ENCODE results near the gene DAB1.

GRCh38 chr1:57348921-57349320 lies 74.9 kb downstream of the DAB1 start:
- TF ChIP-seq CTCF (IDR thresholded peaks at IDR 0.05; ENCODE audit: insufficient read depth, low read length, poor library complexity, severe bottlenecking), result no peak
- TF ChIP-seq EZH2phosphoT487 (conservative IDR thresholded peaks at IDR 0.05; ENCODE audit: low read length), result no peak
